Kidney (tissue), 11 donors: ENCODE results near the gene PLD5. TPM values are rescaled to one million over a fixed set of nuclear protein-coding genes. Genes with fewer than 3 reads are reported as not detected.
"Not testable (repeated sequence)": the region's sequence is repeated elsewhere in the genome, so short reads cannot be mapped to it uniquely, and the experiment has no call there.

Experiments
- DNase-seq, 5 donors: peaks; one replicate each; pipeline ENCODE4 v3.0.0-alpha.2; 2013 to 2020
- FAIRE-seq: peaks from 2 replicates; lab custom pipeline; 2012; peaks lifted over from hg19 to GRCh38; lab: Jason Lieb, UNC
- H3K27ac ChIP-seq, 2 donors: one replicate each; pipeline ENCODE4 v1.7.0; 2013; ENCODE audit warnings: low read depth in 2 of 2, low read length in 2 of 2, inconsistent platforms in 1 of 2
- H3K27me3 ChIP-seq: one replicate; pipeline ENCODE4 v1.7.1; 2013; ENCODE audit warnings: low read length, inconsistent platforms; ENCODE audit not compliant: control insufficient read depth, insufficient read depth
- H3K36me3 ChIP-seq, 3 donors: one replicate each; pipeline versions ENCODE4 v1.7.0 to v1.7.1; 2013; ENCODE audit warnings: low read length in 3 of 3, control low read depth in 1 of 3, inconsistent platforms in 1 of 3; ENCODE audit not compliant: insufficient read depth in 3 of 3, control insufficient read depth in 2 of 3
- H3K4me1 ChIP-seq, 3 donors: one replicate each; pipeline versions ENCODE4 v1.7.0 to v1.7.1; 2013; ENCODE audit warnings: low read length in 3 of 3, inconsistent platforms in 1 of 3, low read depth in 1 of 3; ENCODE audit not compliant: control insufficient read depth in 2 of 3, insufficient read depth in 2 of 3
- H3K4me3 ChIP-seq, 3 donors: one replicate each; pipeline versions ENCODE4 v1.7.0 to v1.8.1; 2013; ENCODE audit warnings: low read length in 3 of 3, control low read depth in 1 of 3, inconsistent platforms in 1 of 3
- H3K9ac ChIP-seq, 3 donors: one replicate each; pipeline versions ENCODE4 v1.7.0 to v1.7.1; 2013; ENCODE audit warnings: low read length in 3 of 3, control low read depth in 1 of 3, inconsistent platforms in 1 of 3
- H3K9me3 ChIP-seq, 3 donors: one replicate each; pipeline versions ENCODE4 v1.7.0 to v1.7.1; 2013; ENCODE audit warnings: low read length in 3 of 3, control low read depth in 1 of 3, inconsistent platforms in 1 of 3; ENCODE audit not compliant: control insufficient read depth in 2 of 3, insufficient read depth in 1 of 3
- intact Hi-C: fragments of 100-400 bp; cut with DNase I; formaldehyde crosslinking; loops from one replicate; pipeline ENCODE4 v1.11.1; 2022
- polyA plus RNA-seq: library from polyadenylated mRNA; stranded (reverse); fragments of 350-450 nt; fragmentation: Illumina TruSeq; extraction: RNeasy Lipid Tissue Mini Kit (QIAGEN cat#74804); gene quantifications from one replicate; pipeline ENCODE4 v1.2.3, GENCODE V29; 2014; ENCODE audit warnings: low read depth, low replicate concordance; ENCODE audit not compliant: insufficient read depth
- total RNA-seq: library from RNA; stranded (reverse); fragmentation: NEBNext Ultra II Directional; extraction: Animal tissue kit (Norgen Biotek cat#: 25700); gene quantifications from one replicate; pipeline ENCODE4 v1.2.1, GENCODE V29; 2021
- donor health status: control.
- donor health status: control.
- donor health status: DM: yes; HTN: yes; CAD: no.
- donor health status: Normal renal cell carcinoma (clear cell type).

PLD5 gene
- total and polyA plus RNA-seq, 2 donors from 2014 or later: 0.24 to 0.47 TPM

- H3K27me3 ChIP-seq, DNase-seq, H3K9me3 ChIP-seq, H3K9ac ChIP-seq, H3K27ac ChIP-seq, FAIRE-seq, H3K4me3 ChIP-seq, H3K36me3 ChIP-seq, intact Hi-C loops, H3K4me1 ChIP-seq: not testable (repeated sequence)
Observed at GRCh38 chr1:242308681-242309080, 215.8 kb downstream of the PLD5 start.

GRCh38 chr1:242293781-242294180 is 230.7 kb downstream of the PLD5 start:
- DNase-seq, H3K27ac ChIP-seq, H3K27me3 ChIP-seq, H3K9me3 ChIP-seq, FAIRE-seq, H3K9ac ChIP-seq, intact Hi-C loops, H3K36me3 ChIP-seq, H3K4me3 ChIP-seq, H3K4me1 ChIP-seq: not testable (repeated sequence)

- intact Hi-C loops, H3K9me3 ChIP-seq, DNase-seq, H3K4me3 ChIP-seq, H3K4me1 ChIP-seq, H3K36me3 ChIP-seq, H3K27ac ChIP-seq, H3K27me3 ChIP-seq, H3K9ac ChIP-seq, FAIRE-seq: not testable (repeated sequence)
Observed at GRCh38 chr1:242288067-242288466, 236.4 kb downstream of the PLD5 start.

GRCh38 chr1:242282758-242283485 is 241.6 kb downstream of the PLD5 start:
- intact Hi-C loops, H3K36me3 ChIP-seq, H3K27me3 ChIP-seq, H3K9ac ChIP-seq, H3K4me1 ChIP-seq, DNase-seq, H3K27ac ChIP-seq, H3K4me3 ChIP-seq, FAIRE-seq, H3K9me3 ChIP-seq: not testable (repeated sequence)

GRCh38 chr1:242278406-242278805 is 246.1 kb downstream of the PLD5 start:
- H3K4me1 ChIP-seq, H3K27ac ChIP-seq, H3K9ac ChIP-seq, H3K9me3 ChIP-seq, H3K4me3 ChIP-seq, FAIRE-seq, intact Hi-C loops, DNase-seq, H3K36me3 ChIP-seq, H3K27me3 ChIP-seq: not testable (repeated sequence)

GRCh38 chr1:242276769-242277168 is 247.7 kb downstream of the PLD5 start:
- FAIRE-seq, H3K4me1 ChIP-seq, H3K27me3 ChIP-seq, H3K4me3 ChIP-seq, H3K9me3 ChIP-seq, H3K27ac ChIP-seq, intact Hi-C loops, H3K9ac ChIP-seq, DNase-seq, H3K36me3 ChIP-seq: not testable (repeated sequence)

GRCh38 chr1:242267004-242267403 is 257.5 kb downstream of the PLD5 start:
- H3K36me3 ChIP-seq, H3K9me3 ChIP-seq, DNase-seq, H3K9ac ChIP-seq, intact Hi-C loops, FAIRE-seq, H3K4me3 ChIP-seq, H3K27ac ChIP-seq, H3K27me3 ChIP-seq, H3K4me1 ChIP-seq: not testable (repeated sequence)

GRCh38 chr1:242264419-242264818 is 260.1 kb downstream of the PLD5 start:
- H3K27me3 ChIP-seq, intact Hi-C loops, H3K9me3 ChIP-seq, H3K4me1 ChIP-seq, DNase-seq, H3K4me3 ChIP-seq, FAIRE-seq, H3K9ac ChIP-seq, H3K36me3 ChIP-seq, H3K27ac ChIP-seq: not testable (repeated sequence)
